HEK293 (cell line): Measurements from ENCODE around the gene CNDP2.

Experiments used
- CTCF ChIA-PET: fragments of 350-600 bp; formaldehyde crosslinking; extraction: SDS; loops from one replicate; lab custom pipeline; 2021; ENCODE audit warnings: antibody characterized with exemption; lab: Yijun Ruan, JAX
- POLR2A ChIA-PET: fragments of 300-600 bp; formaldehyde crosslinking; extraction: SDS; loops from one replicate; lab custom pipeline; 2020; ENCODE audit warnings: antibody characterized with exemption, inconsistent platforms; lab: Yijun Ruan, JAX
- H3K27ac ChIP-seq: fragments of 200-500 bp; sonication (Bioruptor generic); 2 replicates; pipeline ENCODE4 v1.5.1; 2014; ENCODE audit warnings: low read depth, low read length, control low read depth, inconsistent platforms; ENCODE audit errors: extremely low read depth
- H3K36me3 ChIP-seq, 2 experiments: fragments of 200-500 bp in 1 of 2; sonication (Bioruptor generic) in 1 of 2; 1 replicate in 1 of 2; 2 replicates in 1 of 2; pipeline ENCODE4 v1.5.1; 2014 to 2017; ENCODE audit warnings: inconsistent platforms in 2 of 2, low read length in 2 of 2; ENCODE audit not compliant: control insufficient read depth in 2 of 2, insufficient read depth in 1 of 2
- H3K4me1 ChIP-seq: fragments of 200-500 bp; sonication (Bioruptor generic); 2 replicates; pipeline ENCODE4 v1.5.1; 2014; ENCODE audit warnings: mild to moderate bottlenecking, low read length, inconsistent platforms; ENCODE audit not compliant: control insufficient read depth, insufficient read depth
- H3K4me3 ChIP-seq: 2 replicates; pipeline ENCODE4 v1.5.1; 2011; ENCODE audit warnings: low read depth, mild to moderate bottlenecking, control low read depth, low read length, moderate library complexity
- H3K9me3 ChIP-seq: fragments of 200-500 bp; sonication (Bioruptor generic); 2 replicates; pipeline ENCODE4 v1.5.1; 2014; ENCODE audit warnings: low read depth, low read length, inconsistent platforms; ENCODE audit not compliant: control insufficient read depth, insufficient read depth
- HOXA7 ChIP-seq: sonication (generic); formaldehyde crosslinking; IDR thresholded peaks from 2 replicates; pipeline ENCODE4 v1.8.1; 2022; ENCODE audit warnings: missing genetic modification reagents, borderline replicate concordance
- INSM2 ChIP-seq: fragments of 450-650 bp; formaldehyde crosslinking; IDR thresholded peaks from 2 replicates; pipeline ENCODE4 v1.5.1; 2016; ENCODE audit warnings: missing biosample characterization, missing genetic modification characterization
- MZF1 ChIP-seq: fragments of 450-650 bp; formaldehyde crosslinking; IDR thresholded peaks from 2 replicates; pipeline ENCODE4 v1.5.1; 2017; ENCODE audit warnings: missing biosample characterization, missing genetic modification characterization, borderline replicate concordance
- OVOL3 ChIP-seq: fragments of 450-650 bp; formaldehyde crosslinking; IDR thresholded peaks from 2 replicates; pipeline ENCODE4 v1.5.1; 2016; ENCODE audit warnings: missing biosample characterization, missing genetic modification characterization
- RBAK ChIP-seq: fragments of 450-650 bp; formaldehyde crosslinking; IDR thresholded peaks from 2 replicates; pipeline ENCODE4 v1.5.1; 2016; ENCODE audit warnings: missing biosample characterization, missing genetic modification characterization
- SP7 ChIP-seq: fragments of 450-650 bp; formaldehyde crosslinking; IDR thresholded peaks from 2 replicates; pipeline ENCODE4 v1.5.1; 2016; ENCODE audit warnings: missing biosample characterization, missing genetic modification characterization
- WT1 ChIP-seq: fragments of 450-650 bp; formaldehyde crosslinking; IDR thresholded peaks from 2 replicates; pipeline ENCODE4 v1.5.1; 2016; ENCODE audit warnings: missing biosample characterization, missing genetic modification characterization
- YY1 ChIP-seq: fragments of 450-650 bp; formaldehyde crosslinking; IDR thresholded peaks from 2 replicates; pipeline ENCODE4 v1.5.1; 2018; ENCODE audit warnings: missing biosample characterization, missing genetic modification characterization
- ZBTB8A ChIP-seq: fragments of 450-650 bp; formaldehyde crosslinking; IDR thresholded peaks from 2 replicates; pipeline ENCODE4 v1.5.1; 2016; ENCODE audit warnings: missing biosample characterization, missing genetic modification characterization
- ZNF133 ChIP-seq: fragments of 450-650 bp; formaldehyde crosslinking; IDR thresholded peaks from 2 replicates; pipeline ENCODE4 v1.5.1; 2016; ENCODE audit warnings: missing biosample characterization, missing genetic modification characterization
- ZNF169 ChIP-seq: fragments of 450-650 bp; formaldehyde crosslinking; IDR thresholded peaks from 2 replicates; pipeline ENCODE4 v1.5.1; 2016; ENCODE audit warnings: missing biosample characterization, missing genetic modification characterization
- ZNF19 ChIP-seq: fragments of 450-650 bp; formaldehyde crosslinking; IDR thresholded peaks from 2 replicates; pipeline ENCODE4; 2016; ENCODE audit warnings: missing biosample characterization, missing genetic modification characterization, low read depth
- ZNF23 ChIP-seq: fragments of 450-650 bp; formaldehyde crosslinking; IDR thresholded peaks from 2 replicates; pipeline ENCODE4 v1.5.1; 2016; ENCODE audit warnings: missing biosample characterization, missing genetic modification characterization, borderline replicate concordance
- ZNF350 ChIP-seq: fragments of 450-650 bp; formaldehyde crosslinking; IDR thresholded peaks from 2 replicates; pipeline ENCODE4 v1.5.0; 2017; ENCODE audit warnings: missing biosample characterization, mild to moderate bottlenecking, missing genetic modification characterization
- ZNF394 ChIP-seq: fragments of 450-650 bp; formaldehyde crosslinking; IDR thresholded peaks from 2 replicates; pipeline ENCODE4 v1.5.1; 2016; ENCODE audit warnings: missing biosample characterization, missing genetic modification characterization, mild to moderate bottlenecking, moderate library complexity, borderline replicate concordance
- ZNF449 ChIP-seq: fragments of 450-650 bp; formaldehyde crosslinking; IDR thresholded peaks from 2 replicates; pipeline ENCODE4 v1.5.1; 2017; ENCODE audit warnings: missing biosample characterization, mild to moderate bottlenecking, missing genetic modification characterization, moderate library complexity
- ZNF510 ChIP-seq: fragments of 450-650 bp; formaldehyde crosslinking; IDR thresholded peaks from 2 replicates; pipeline ENCODE4 v1.5.1; 2018; ENCODE audit warnings: mild to moderate bottlenecking, missing genetic modification characterization, missing biosample characterization; ENCODE audit not compliant: insufficient replicate concordance
- ZNF558 ChIP-seq: fragments of 450-650 bp; formaldehyde crosslinking; IDR thresholded peaks from 2 replicates; pipeline ENCODE4 v1.5.1; 2016; ENCODE audit warnings: missing biosample characterization, missing genetic modification characterization
- ZNF585B ChIP-seq: fragments of 450-650 bp; formaldehyde crosslinking; IDR thresholded peaks from 2 replicates; pipeline ENCODE4 v1.5.1; 2016; ENCODE audit warnings: missing biosample characterization, missing genetic modification characterization
- ZNF626 ChIP-seq: fragments of 450-650 bp; sonication (Bioruptor Pico); formaldehyde crosslinking; IDR thresholded peaks from 2 replicates; pipeline ENCODE4 v1.5.1; 2018; ENCODE audit warnings: missing biosample characterization, missing genetic modification characterization, inconsistent platforms
- ZNF677 ChIP-seq: fragments of 450-650 bp; IDR thresholded peaks from 2 replicates; pipeline ENCODE4 v1.5.0; 2018; ENCODE audit warnings: missing biosample characterization, mild to moderate bottlenecking, missing genetic modification characterization, moderate library complexity
- TF ChIP-seq, protein P1 (sequence below): fragments of 450-650 bp; formaldehyde crosslinking; IDR thresholded peaks from 2 replicates; pipeline ENCODE4 v1.5.0; 2017; ENCODE audit warnings: missing biosample characterization, missing genetic modification characterization, borderline replicate concordance

The CNDP2 gene

DNA sequence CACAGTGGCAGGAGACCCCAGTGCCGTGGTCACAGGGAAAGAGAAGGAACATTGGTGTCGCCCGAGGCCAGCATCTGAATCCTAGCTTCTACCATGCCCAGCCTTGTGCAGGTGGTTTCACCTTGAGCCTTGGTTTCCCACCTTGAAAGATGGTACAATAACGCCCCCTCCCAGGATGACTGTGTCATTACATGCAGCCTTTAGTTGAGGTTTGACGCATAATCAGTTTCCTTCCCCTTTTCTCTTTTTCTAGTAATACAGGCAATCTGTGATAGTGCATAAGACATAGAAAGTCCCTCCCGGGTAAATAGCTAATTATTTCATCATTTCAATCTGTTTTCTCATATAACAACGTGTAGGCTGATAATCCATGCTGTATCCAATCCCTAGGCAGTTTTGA, 71.7 kb downstream of the CNDP2 start (continued):
- no peak for TF ChIP-seq ZNF558
- no peak for TF ChIP-seq INSM2 (tag by site-specific recombination)
- TF ChIP-seq SP7 (tag by site-specific recombination): no peak
- no peak for TF ChIP-seq ZNF19 (tag by site-specific recombination)
- TF ChIP-seq RBAK (tag by site-specific recombination): no peak
- TF ChIP-seq, all 188 proteins: peak for 0

GRCh38 chr18:74569401-74569800, 73.2 kb downstream of the CNDP2 start:
- ChIA-PET CTCF (interaction anchor here (2.0 kb wide), 1 partner anchor 18 kb away, joined by 9 read pairs; no protein-coding TSS in a partner anchor), POLR2A (no interaction called here)
- Histone ChIP-seq H3K4me1 (no peaks in the 10 kb centered on the region), H3K36me3 (no peaks in the 10 kb centered on the region), H3K27ac (no peak overlapping the region), H3K9me3 (no peaks in the 10 kb centered on the region), H3K4me3 (no peak overlapping the region)
- TF ChIP-seq YY1 (tag by site-specific recombination) (no peak), ZNF585B (tag by site-specific recombination) (no peak), ZNF449 (tag by site-specific recombination) (no peak), OVOL3 (tag by site-specific recombination) (no peak), ZNF350 (no peak)
- TF ChIP-seq, protein P1, sequence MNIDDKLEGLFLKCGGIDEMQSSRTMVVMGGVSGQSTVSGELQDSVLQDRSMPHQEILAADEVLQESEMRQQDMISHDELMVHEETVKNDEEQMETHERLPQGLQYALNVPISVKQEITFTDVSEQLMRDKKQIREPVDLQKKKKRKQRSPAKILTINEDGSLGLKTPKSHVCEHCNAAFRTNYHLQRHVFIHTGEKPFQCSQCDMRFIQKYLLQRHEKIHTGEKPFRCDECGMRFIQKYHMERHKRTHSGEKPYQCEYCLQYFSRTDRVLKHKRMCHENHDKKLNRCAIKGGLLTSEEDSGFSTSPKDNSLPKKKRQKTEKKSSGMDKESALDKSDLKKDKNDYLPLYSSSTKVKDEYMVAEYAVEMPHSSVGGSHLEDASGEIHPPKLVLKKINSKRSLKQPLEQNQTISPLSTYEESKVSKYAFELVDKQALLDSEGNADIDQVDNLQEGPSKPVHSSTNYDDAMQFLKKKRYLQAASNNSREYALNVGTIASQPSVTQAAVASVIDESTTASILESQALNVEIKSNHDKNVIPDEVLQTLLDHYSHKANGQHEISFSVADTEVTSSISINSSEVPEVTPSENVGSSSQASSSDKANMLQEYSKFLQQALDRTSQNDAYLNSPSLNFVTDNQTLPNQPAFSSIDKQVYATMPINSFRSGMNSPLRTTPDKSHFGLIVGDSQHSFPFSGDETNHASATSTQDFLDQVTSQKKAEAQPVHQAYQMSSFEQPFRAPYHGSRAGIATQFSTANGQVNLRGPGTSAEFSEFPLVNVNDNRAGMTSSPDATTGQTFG (tag by site-specific recombination): no peak

DNA sequence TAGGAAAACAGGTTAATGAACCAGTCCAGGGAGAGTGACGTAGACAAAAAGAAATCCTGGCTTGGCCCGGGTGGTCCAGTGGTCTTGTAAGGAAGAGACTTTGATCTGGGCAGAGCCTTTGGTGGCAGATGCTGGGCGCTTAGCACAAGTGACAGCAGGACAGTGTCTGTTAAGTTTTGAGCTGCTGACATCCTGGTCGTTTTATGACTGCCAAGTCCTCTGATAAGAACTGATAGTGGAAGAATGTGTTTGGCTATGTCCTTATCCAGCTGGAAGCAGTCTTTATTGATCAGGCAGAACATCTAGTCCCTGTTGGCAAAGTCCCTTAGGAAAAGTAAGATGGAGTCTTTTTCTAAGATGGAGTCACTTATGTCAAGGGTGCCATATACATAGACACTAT, 74.1 kb downstream of the CNDP2 start:
- CTCF ChIA-PET: interaction anchor here (1.3 kb wide), 1 partner anchor 18 kb away, joined by 7 read pairs; no protein-coding TSS in a partner anchor
- H3K27ac ChIP-seq: no peak overlapping the region
- no peak overlapping the region for H3K4me3 ChIP-seq
- POLR2A ChIA-PET: interaction anchor here (0.7 kb wide), 1 partner anchor 135 kb away, joined by 7 read pairs; no protein-coding TSS in a partner anchor
- H3K4me1 ChIP-seq: no peaks in the 10 kb centered on the region
- H3K36me3 ChIP-seq: no peaks in the 10 kb centered on the region
- H3K9me3 ChIP-seq: no peaks in the 10 kb centered on the region
- TF ChIP-seq ZNF169 (no peak), MZF1 (tag by site-specific recombination) (no peak), ZNF510 (tag by site-specific recombination) (no peak), RBAK (tag by site-specific recombination) (no peak), WT1 (tag by site-specific recombination) (no peak), ZNF626 (tag by site-specific recombination) (no peak), ZNF677 (tag by site-specific recombination) (no peak), ZBTB8A (tag by site-specific recombination) (no peak), ZNF133 (no peak), ZNF394 (no peak), ZNF23 (tag by site-specific recombination) (no peak), HOXA7 (CRISPR knock-in tag) (no peak)
